PC-9 (cell line): ENCODE results near the gene LIMS1. TPM values are rescaled to one million over a fixed set of nuclear protein-coding genes. Genes with fewer than 3 reads are reported as not detected.

Source experiments
- BruUV-seq: library from RNA; stranded (reverse); fragments of 400-500 nt; replicated peaks from 2 replicates; lab custom pipeline; 2021; lab: Mats Ljungman, UMichigan
- CTCF ChIA-PET: fragments of 300-600 bp; sonication (Branson Sonifier 250); formaldehyde crosslinking; loops from one replicate; lab custom pipeline; 2022; ENCODE audit warnings: antibody characterized with exemption; lab: Charles Lee
- POLR2A ChIA-PET: fragments of 300-600 bp; sonication (Branson Sonifier 250); formaldehyde crosslinking; loops from one replicate; lab custom pipeline; 2022; ENCODE audit warnings: antibody characterized with exemption; ENCODE audit not compliant: unreplicated experiment; lab: Charles Lee
- DNase-seq, 2 experiments: peaks; one replicate each; pipeline versions ENCODE4 v3.0.0 to v3.0.0-alpha.2; 2015 to 2022; ENCODE audit warnings: mixed read lengths in 1 of 2
- H2AFZ ChIP-seq: fragments of 200-600 bp; sonication (generic); 2 replicates; pipeline ENCODE4 v1.8.1; 2017; ENCODE audit warnings: antibody characterized with exemption
- H3F3A ChIP-seq: fragments of 200-600 bp; sonication (generic); 2 replicates; pipeline ENCODE4 v1.8.1; 2017; ENCODE audit warnings: antibody characterized with exemption, mild to moderate bottlenecking, low read depth; ENCODE audit not compliant: insufficient read depth
- H3K27ac ChIP-seq: fragments of 200-600 bp; sonication (generic); 2 replicates; pipeline ENCODE4 v1.6.1; 2016; ENCODE audit warnings: mixed run types
- H3K27me3 ChIP-seq: fragments of 200-600 bp; sonication (generic); 2 replicates; pipeline ENCODE4 v1.6.1; 2016; ENCODE audit warnings: low read depth, mixed run types; ENCODE audit not compliant: insufficient read depth
- H3K36me3 ChIP-seq: fragments of 200-600 bp; sonication (generic); 2 replicates; pipeline ENCODE4 v1.6.1; 2016; ENCODE audit warnings: low read depth, mixed run types
- H3K4me1 ChIP-seq: fragments of 200-600 bp; sonication (generic); replicated peaks from 2 replicates; pipeline ENCODE4 v1.6.1; 2016; ENCODE audit warnings: mixed run types; ENCODE audit not compliant: insufficient read depth
- H3K4me2 ChIP-seq: fragments of 200-600 bp; sonication (generic); 2 replicates; pipeline ENCODE4 v1.6.1; 2017; ENCODE audit warnings: mixed run types
- H3K4me3 ChIP-seq: fragments of 200-600 bp; sonication (generic); 2 replicates; pipeline ENCODE4 v1.6.1; 2016; ENCODE audit warnings: mixed run types
- H3K79me2 ChIP-seq: fragments of 200-600 bp; sonication (generic); 2 replicates; pipeline ENCODE4 v1.6.1; 2017; ENCODE audit warnings: low read depth, mixed run types
- H3K9me2 ChIP-seq: fragments of 200-600 bp; sonication (generic); 2 replicates; pipeline ENCODE4 v1.8.1; 2017; ENCODE audit warnings: mild to moderate bottlenecking; ENCODE audit not compliant: insufficient read depth
- H3K9me3 ChIP-seq: fragments of 200-600 bp; sonication (generic); 2 replicates; pipeline ENCODE4 v1.8.1; 2016; ENCODE audit warnings: low read depth; ENCODE audit not compliant: insufficient read depth
- H4K20me1 ChIP-seq: fragments of 200-600 bp; sonication (generic); 2 replicates; pipeline ENCODE4 v1.8.1; 2017; ENCODE audit not compliant: insufficient read depth
- EZH2 ChIP-seq: fragments of 200-600 bp; sonication (generic); IDR thresholded peaks from 2 replicates; pipeline ENCODE4 v1.8.0; 2017; ENCODE audit warnings: antibody characterized with exemption, low read depth
- intact Hi-C: fragments of 100-400 bp; cut with micrococcal nuclease; formaldehyde crosslinking; loops from one replicate; pipeline ENCODE4 v1.10.0; 2022; ENCODE audit not compliant: unreplicated experiment
- total RNA-seq: library from RNA; stranded (reverse); gene quantifications from 2 replicates; pipeline ENCODE4 v1.2.3, GENCODE V29; 2021
- TF ChIP-seq, protein P1 (sequence below): fragments of 200-600 bp; sonication (generic); conservative IDR thresholded peaks from 2 replicates; pipeline ENCODE4 v1.6.1; 2017; ENCODE audit warnings: mixed run types, antibody characterized with exemption, mild to moderate bottlenecking, moderate library complexity

The LIMS1 gene
- total RNA-seq, 1 experiment from 2014 or later: 61.6 TPM

- H3K36me3 ChIP-seq: no peaks in the 10 kb centered on the region
- H3K9me2 ChIP-seq: no peaks in the 10 kb centered on the region
- no peak overlapping the region for H3K4me3 ChIP-seq
- CTCF ChIA-PET: no interaction called here
- H3K9me3 ChIP-seq: no peaks in the 10 kb centered on the region
- intact Hi-C loops: no loop called here
- no peak overlapping the region for H3K4me2 ChIP-seq
- POLR2A ChIA-PET: no interaction called here
- TF ChIP-seq, protein P1, sequence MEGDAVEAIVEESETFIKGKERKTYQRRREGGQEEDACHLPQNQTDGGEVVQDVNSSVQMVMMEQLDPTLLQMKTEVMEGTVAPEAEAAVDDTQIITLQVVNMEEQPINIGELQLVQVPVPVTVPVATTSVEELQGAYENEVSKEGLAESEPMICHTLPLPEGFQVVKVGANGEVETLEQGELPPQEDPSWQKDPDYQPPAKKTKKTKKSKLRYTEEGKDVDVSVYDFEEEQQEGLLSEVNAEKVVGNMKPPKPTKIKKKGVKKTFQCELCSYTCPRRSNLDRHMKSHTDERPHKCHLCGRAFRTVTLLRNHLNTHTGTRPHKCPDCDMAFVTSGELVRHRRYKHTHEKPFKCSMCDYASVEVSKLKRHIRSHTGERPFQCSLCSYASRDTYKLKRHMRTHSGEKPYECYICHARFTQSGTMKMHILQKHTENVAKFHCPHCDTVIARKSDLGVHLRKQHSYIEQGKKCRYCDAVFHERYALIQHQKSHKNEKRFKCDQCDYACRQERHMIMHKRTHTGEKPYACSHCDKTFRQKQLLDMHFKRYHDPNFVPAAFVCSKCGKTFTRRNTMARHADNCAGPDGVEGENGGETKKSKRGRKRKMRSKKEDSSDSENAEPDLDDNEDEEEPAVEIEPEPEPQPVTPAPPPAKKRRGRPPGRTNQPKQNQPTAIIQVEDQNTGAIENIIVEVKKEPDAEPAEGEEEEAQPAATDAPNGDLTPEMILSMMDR: no peak
- H3F3A ChIP-seq: peaks cover 12% of the 10 kb centered on the region; the same call in 1 of the 2 replicates
- no peak overlapping the region for H3K27ac ChIP-seq
- no peak overlapping the region for H2AFZ ChIP-seq
- no TSS peak for BruUV-seq
- H3K4me1 ChIP-seq: peaks cover 28% of the 10 kb centered on the region
- H3K27me3 ChIP-seq: no peaks in the 10 kb centered on the region
- DNase-seq: no peak
- H4K20me1 ChIP-seq: no peaks in the 10 kb centered on the region
- H3K79me2 ChIP-seq: peaks cover 13% of the 10 kb centered on the region; the same call in 1 of the 2 replicates
Measured at GRCh38 chr2:108612153-108612513, 77.9 kb downstream of the LIMS1 start.

DNA sequence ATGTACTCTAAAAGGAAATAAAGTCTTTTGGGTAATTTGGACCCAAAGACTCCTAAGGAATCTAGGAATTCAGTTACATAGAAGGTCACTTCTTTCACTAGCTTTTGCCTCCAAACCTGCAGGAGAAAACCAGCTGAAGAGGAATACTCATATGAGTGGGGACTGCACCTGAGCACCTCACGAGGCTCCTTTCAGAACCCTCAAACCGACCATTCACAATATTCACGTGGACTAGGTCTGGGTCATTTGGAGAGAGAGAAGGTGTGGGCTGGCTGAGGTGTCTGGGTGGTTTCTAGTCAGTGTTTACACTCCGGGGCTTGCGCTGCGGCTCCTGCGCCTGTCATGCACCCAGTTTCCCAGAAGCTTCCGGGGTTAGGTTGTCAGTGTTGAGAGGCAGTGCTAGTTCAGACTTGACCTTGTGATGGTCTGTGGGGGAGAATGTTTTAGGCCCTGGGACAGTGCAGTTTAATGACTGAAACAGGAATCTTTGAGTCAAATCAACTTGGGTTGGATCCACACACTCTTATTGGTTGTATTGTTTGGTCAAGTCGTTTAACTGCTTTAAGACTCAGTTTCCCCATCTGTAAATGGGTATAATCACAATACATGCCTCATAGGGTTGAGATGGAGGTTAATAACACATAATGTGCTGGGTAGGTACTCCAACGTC is 78.4 kb downstream of the LIMS1 start:
- CTCF ChIA-PET: no interaction called here
- Histone ChIP-seq H3K27ac (no peak overlapping the region), H4K20me1 (no peaks in the 10 kb centered on the region), H3K79me2 (peaks cover 16% of the 10 kb centered on the region), H3K4me2 (no peak overlapping the region), H3K36me3 (no peaks in the 10 kb centered on the region), H3F3A (peaks cover 13% of the 10 kb centered on the region; the same call in 1 of the 2 replicates), H3K4me3 (no peak overlapping the region), H3K9me2 (no peaks in the 10 kb centered on the region), H2AFZ (no peak overlapping the region), H3K4me1 (peaks cover 33% of the 10 kb centered on the region), H3K9me3 (no peaks in the 10 kb centered on the region), H3K27me3 (no peaks in the 10 kb centered on the region)
- POLR2A ChIA-PET: no interaction called here
- intact Hi-C loops: no loop called here
- no TSS peak for BruUV-seq
- no peak for DNase-seq
- no peak for TF ChIP-seq EZH2
- TF ChIP-seq, protein P1: no peak

DNA sequence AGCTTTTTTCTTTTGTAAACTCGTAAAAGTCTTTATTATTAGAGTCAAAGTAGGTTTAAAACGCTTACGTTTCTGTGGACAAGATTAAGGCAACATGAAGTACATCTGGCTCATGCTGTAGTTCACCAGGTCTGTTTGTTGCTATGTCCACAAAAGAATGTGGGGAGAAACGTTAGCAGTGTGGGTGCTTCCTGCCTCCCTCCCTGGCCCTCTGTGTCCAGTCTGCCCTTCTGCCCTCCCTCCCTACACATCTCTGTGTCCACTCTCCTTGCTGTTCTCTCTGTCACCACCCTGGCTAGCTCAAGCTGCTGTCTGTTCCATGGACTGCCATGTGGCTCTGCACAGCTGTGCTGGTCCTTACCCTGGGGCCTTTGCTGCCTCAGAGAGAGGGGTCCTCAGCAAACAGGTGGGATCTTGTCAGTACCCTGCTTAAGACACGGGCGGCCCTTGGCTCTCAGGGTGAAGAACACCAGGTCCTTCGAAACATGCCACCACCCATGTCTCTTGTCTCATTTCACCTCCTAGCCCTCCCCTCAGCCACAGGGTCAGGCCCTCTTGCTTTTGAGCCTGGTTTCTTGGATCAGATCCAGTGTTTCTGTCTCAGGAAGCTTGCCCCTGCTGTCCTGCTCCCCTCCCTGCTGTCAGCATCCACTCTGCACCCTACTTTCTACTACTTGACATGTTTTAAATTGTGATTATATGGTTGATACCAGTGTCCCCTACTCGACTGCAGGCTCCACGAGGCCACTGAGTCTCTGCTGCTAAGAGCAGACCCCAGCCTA is 79.2 kb downstream of the LIMS1 start:
- POLR2A ChIA-PET: no interaction called here
- no peaks in the 10 kb centered on the region for H3K9me2 ChIP-seq
- H3K27ac ChIP-seq: no peak overlapping the region
- CTCF ChIA-PET: no interaction called here
- TF ChIP-seq, protein P1: no peak
- TF ChIP-seq EZH2: no peak
- H2AFZ ChIP-seq: no peak overlapping the region
- no peaks in the 10 kb centered on the region for H3K36me3 ChIP-seq
- no peak for DNase-seq
- no peaks in the 10 kb centered on the region for H3K27me3 ChIP-seq
- H3K79me2 ChIP-seq: peaks cover 16% of the 10 kb centered on the region
- H3F3A ChIP-seq: peaks cover 13% of the 10 kb centered on the region; the same call in 1 of the 2 replicates
- intact Hi-C loops: no loop called here
- no peak overlapping the region for H3K4me2 ChIP-seq
- H3K4me1 ChIP-seq: peaks cover 36% of the 10 kb centered on the region
- H4K20me1 ChIP-seq: no peaks in the 10 kb centered on the region
- H3K4me3 ChIP-seq: no peak overlapping the region
- no peaks in the 10 kb centered on the region for H3K9me3 ChIP-seq
- BruUV-seq: no TSS peak
